AG09319 (cell line): ENCODE measurements around the gene STRN4.

Experiments used
- DNase-seq: peaks from one replicate; pipeline ENCODE4 v3.0.0-alpha.2; 2010; ENCODE audit warnings: low read depth; ENCODE audit errors: extremely low read depth
- TF ChIP-seq, protein P1 (sequence below): IDR thresholded peaks from 2 replicates; pipeline ENCODE4 v1.5.1; 2011; ENCODE audit warnings: low read depth, mild to moderate bottlenecking, inconsistent platforms, low read length, moderate library complexity

STRN4 gene

DNA sequence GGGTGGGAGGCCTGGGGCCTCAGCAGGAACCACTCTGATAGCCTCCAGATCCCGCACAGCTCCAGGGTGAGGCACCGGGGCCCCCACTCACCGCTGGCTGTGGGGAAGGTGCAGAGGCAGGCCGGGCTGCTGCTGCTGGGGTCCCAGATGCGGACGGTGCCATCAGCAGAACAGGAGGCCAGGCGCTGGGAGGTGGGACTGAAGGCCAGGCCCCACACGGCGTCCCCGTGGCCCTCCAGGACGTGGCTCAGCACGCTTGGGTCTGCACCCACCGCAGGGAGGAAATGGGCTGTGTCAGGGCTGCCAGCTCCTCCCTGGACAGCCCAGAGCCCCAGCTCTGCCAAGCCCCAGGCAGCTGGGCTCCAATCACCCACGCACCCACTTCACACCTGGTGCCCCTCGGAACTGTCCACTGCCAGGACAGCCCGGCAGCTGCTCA lies 23.2 kb downstream of the STRN4 start:
- no peak for DNase-seq
- TF ChIP-seq, protein P1, sequence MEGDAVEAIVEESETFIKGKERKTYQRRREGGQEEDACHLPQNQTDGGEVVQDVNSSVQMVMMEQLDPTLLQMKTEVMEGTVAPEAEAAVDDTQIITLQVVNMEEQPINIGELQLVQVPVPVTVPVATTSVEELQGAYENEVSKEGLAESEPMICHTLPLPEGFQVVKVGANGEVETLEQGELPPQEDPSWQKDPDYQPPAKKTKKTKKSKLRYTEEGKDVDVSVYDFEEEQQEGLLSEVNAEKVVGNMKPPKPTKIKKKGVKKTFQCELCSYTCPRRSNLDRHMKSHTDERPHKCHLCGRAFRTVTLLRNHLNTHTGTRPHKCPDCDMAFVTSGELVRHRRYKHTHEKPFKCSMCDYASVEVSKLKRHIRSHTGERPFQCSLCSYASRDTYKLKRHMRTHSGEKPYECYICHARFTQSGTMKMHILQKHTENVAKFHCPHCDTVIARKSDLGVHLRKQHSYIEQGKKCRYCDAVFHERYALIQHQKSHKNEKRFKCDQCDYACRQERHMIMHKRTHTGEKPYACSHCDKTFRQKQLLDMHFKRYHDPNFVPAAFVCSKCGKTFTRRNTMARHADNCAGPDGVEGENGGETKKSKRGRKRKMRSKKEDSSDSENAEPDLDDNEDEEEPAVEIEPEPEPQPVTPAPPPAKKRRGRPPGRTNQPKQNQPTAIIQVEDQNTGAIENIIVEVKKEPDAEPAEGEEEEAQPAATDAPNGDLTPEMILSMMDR, result no peak

DNA sequence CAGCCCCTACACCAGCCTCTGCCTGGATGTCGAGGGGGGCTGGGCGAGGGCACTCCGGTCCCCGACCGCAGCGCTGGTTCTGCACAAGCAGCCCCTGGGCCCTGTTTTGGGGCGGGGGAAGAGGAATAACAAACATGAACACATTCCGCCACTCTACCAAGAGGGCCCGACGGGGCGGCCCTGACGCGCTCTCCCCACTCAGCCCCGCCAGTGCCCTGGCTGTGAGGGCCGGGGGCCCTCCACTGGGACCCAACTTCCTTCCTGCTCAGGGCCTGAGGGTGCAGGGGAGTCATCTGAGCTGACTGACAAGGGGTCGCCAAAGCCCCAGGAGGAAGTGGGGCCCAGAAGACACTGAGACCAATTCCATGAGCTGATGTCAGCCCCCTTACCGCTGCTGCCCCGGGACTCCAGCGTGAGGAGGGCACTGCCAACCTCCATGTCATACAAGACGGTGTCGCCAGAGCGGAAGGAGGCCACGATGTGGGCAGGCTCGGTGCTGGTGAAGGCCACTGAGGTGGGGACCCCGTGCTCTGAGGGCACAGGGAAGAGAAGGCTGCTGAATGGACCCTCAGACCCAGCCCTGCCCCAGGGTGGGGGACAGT lies 23.7 kb downstream of the STRN4 start:
- TF ChIP-seq, protein P1, result no peak
- no peak for DNase-seq

GRCh38 chr19:46722004-46722380 lies 24.3 kb downstream of the STRN4 start:
- no peak for DNase-seq
- TF ChIP-seq, protein P1, result no peak

DNA sequence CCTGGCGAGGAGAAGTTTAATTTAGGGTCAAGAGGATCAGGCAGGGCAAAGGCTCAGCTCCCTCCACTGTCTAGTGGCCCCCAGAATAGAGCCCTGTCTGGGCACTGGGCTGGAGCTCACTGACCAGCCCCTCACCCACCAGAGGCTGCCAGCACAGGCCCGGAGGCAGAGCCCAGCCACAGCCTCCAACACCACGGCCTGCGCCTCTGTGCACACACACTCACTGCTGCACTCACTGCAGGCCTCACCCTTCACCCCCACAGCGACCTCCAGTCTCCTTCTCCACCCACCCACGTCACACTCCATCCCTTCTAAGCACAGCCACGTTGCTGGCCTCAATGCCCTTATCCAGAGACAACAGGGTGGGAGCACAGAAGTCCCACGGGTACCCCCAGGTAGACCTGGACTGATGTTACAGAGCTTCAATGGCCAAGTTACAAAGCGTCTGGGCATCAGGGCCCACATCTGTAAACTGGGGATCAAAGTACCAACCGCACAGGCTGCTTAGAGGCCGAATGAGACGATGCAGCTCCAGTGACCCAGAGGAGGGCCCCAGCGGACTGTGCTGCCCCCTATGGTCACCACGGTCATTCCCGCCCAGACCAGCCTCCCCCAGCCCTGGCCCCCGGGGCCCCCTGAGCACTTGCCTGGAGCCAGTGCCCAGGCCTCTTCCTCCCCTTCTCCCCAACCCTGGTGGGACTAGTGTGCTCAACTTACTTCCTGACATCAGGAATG lies 24.8 kb downstream of the STRN4 start:
- TF ChIP-seq, protein P1, result no peak
- DNase-seq, result no peak

DNA sequence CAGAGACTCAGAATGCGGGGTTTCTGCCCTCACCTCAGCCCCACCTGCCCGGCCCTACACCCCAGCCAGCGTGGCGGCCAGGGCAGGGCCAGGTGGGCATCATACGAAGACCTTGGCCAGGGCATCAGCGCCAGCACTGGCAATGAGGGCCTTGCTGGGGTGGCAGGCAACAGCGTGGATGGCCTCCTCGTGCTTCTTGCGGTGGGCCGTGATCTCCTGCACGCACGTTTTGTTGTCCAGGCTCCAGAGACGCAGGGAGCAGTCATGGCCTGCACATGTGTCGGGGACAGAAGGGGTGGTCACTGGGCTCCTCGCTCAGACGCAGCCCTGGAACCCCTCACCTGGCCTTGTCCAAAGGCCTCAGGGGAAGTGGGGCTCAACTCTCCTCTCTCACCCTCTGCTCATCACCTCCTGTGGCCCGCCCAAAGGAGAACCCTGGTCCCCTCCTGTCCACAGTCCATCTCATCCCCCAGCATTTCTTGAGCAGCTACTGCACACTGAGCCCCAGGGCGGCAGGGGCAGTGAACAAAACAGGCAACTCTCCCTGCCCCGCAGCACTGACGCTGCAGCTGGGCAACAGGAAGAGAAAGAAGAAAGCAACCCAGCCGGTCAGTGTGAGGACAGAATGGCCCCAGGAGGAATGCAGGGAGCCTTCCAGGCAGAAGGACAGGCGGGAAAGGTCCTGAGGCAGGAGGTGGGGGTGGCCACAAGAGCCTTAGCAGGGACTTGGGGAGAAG lies 25.6 kb downstream of the STRN4 start:
- no peak for DNase-seq
- TF ChIP-seq, protein P1, result no peak

- DNase-seq, result no peak
- TF ChIP-seq, protein P1, result no peak
Observed at GRCh38 chr19:46719629-46720502, 26.4 kb downstream of the STRN4 start.
